ENCODE measurements around the gene FMN1.

The FMN1 gene

GRCh38 chr15:33046329-33046728 is 148.2 kb downstream of the FMN1 start:
- DNase-seq, result no peak

GRCh38 chr15:33045066-33045810 is 149.3 kb downstream of the FMN1 start:
- DNase-seq, result no peak

GRCh38 chr15:33044598-33044997 is 149.9 kb downstream of the FMN1 start:
- DNase-seq, result no peak

- DNase-seq, result no peak
Observed at GRCh38 chr15:33043636-33044035, 150.9 kb downstream of the FMN1 start.

- no peak for DNase-seq
Observed at GRCh38 chr15:33040496-33040895, 154.0 kb downstream of the FMN1 start.

GRCh38 chr15:33034588-33034987 is 159.9 kb downstream of the FMN1 start:
- no peak for DNase-seq

GRCh38 chr15:33032053-33032452 is 162.5 kb downstream of the FMN1 start:
- DNase-seq, result no peak

GRCh38 chr15:33031324-33031821 is 163.1 kb downstream of the FMN1 start:
- no peak for DNase-seq

GRCh38 chr15:33030315-33030714 is 164.2 kb downstream of the FMN1 start:
- no peak for DNase-seq

- DNase-seq, result no peak
Observed at GRCh38 chr15:33029109-33029652, 165.3 kb downstream of the FMN1 start.

- DNase-seq, result no peak
Observed at GRCh38 chr15:33028495-33028894, 166.0 kb downstream of the FMN1 start.

- DNase-seq, result no peak
Observed at GRCh38 chr15:33027306-33028035, 167.0 kb downstream of the FMN1 start.

- no peak for DNase-seq
Observed at GRCh38 chr15:33026614-33027013, 167.9 kb downstream of the FMN1 start.

- DNase-seq, result no peak
Observed at GRCh38 chr15:33022629-33023028, 171.9 kb downstream of the FMN1 start.

- DNase-seq, result no peak
Observed at GRCh38 chr15:33021806-33022389, 172.6 kb downstream of the FMN1 start.

GRCh38 chr15:33019354-33019981 is 175.0 kb downstream of the FMN1 start:
- no peak for DNase-seq

- DNase-seq, result peak in 1 of 2 donors; percentile 5
Observed at GRCh38 chr15:33016405-33017024, 178.0 kb downstream of the FMN1 start.

- DNase-seq, result no peak
Observed at GRCh38 chr15:33014586-33014985, 179.9 kb downstream of the FMN1 start.

- no peak for DNase-seq
Observed at GRCh38 chr15:33013827-33014445, 180.6 kb downstream of the FMN1 start.

GRCh38 chr15:33011976-33012375 is 182.5 kb downstream of the FMN1 start:
- DNase-seq, result no peak

GRCh38 chr15:33009603-33010002 is 184.9 kb downstream of the FMN1 start:
- no peak for DNase-seq

- DNase-seq, result no peak
Observed at GRCh38 chr15:33009026-33009425, 185.5 kb downstream of the FMN1 start.
